Measurements from ENCODE around the gene GREB1.

Gene GREB1

GRCh38 chr2:11521775-11522174 lies 12.1 kb upstream of the GREB1 start:
- Histone ChIP-seq H3K4me3 (ENCODE audit: low read depth, low read length, poor library complexity, severe bottlenecking) (no peak overlapping the region), H3K9me2 (ENCODE audit: low read depth, low read length) (no peaks in the 10 kb centered on the region), H3K36me3 (ENCODE audit: insufficient read depth, low read length) (no peaks in the 10 kb centered on the region), H3K9ac (ENCODE audit: low read length) (no peak overlapping the region), H3F3A (ENCODE audit: insufficient read depth, low read length) (no peaks in the 10 kb centered on the region), H3K4me1 (ENCODE audit: insufficient read depth, low read length, severe bottlenecking) (no peaks in the 10 kb centered on the region), H3K4me2 (ENCODE audit: low read length) (no peak overlapping the region), H3K79me2 (ENCODE audit: insufficient read depth, low read length) (no peaks in the 10 kb centered on the region), H3K9me3 (ENCODE audit: low read length) (no peaks in the 10 kb centered on the region), H3K27ac (ENCODE audit: low read depth, low read length, poor library complexity, severe bottlenecking) (no peak overlapping the region), H2AFZ (ENCODE audit: low read length) (no peak overlapping the region), H4K20me1 (ENCODE audit: insufficient read depth, low read length) (no peaks in the 10 kb centered on the region), H3K27me3 (ENCODE audit: insufficient read depth, low read length) (no peaks in the 10 kb centered on the region)
- no peak for TF ChIP-seq EZH2 (IDR thresholded peaks at IDR 0.05; ENCODE audit: borderline replicate concordance, low read length)
- no peak for TF ChIP-seq CTCF (IDR thresholded peaks at IDR 0.05; ENCODE audit: low read length)

GRCh38 chr2:11524470-11524869 lies 9.4 kb upstream of the GREB1 start:
- no peaks in the 10 kb centered on the region for H4K20me1 ChIP-seq (ENCODE audit: insufficient read depth, low read length)
- no peak overlapping the region for H3K27ac ChIP-seq (ENCODE audit: low read depth, low read length, poor library complexity, severe bottlenecking)
- H3K4me2 ChIP-seq (ENCODE audit: low read length): no peak overlapping the region
- no peaks in the 10 kb centered on the region for H3K79me2 ChIP-seq (ENCODE audit: insufficient read depth, low read length)
- H3K9me3 ChIP-seq (ENCODE audit: low read length): no peaks in the 10 kb centered on the region
- H3K27me3 ChIP-seq (ENCODE audit: insufficient read depth, low read length): no peaks in the 10 kb centered on the region
- no peaks in the 10 kb centered on the region for H3K4me1 ChIP-seq (ENCODE audit: insufficient read depth, low read length, severe bottlenecking)
- H3F3A ChIP-seq (ENCODE audit: insufficient read depth, low read length): no peaks in the 10 kb centered on the region
- no peaks in the 10 kb centered on the region for H3K9me2 ChIP-seq (ENCODE audit: low read depth, low read length)
- TF ChIP-seq CTCF (IDR thresholded peaks at IDR 0.05; ENCODE audit: low read length) (no peak), EZH2 (IDR thresholded peaks at IDR 0.05; ENCODE audit: borderline replicate concordance, low read length) (no peak)
- no peak overlapping the region for H3K9ac ChIP-seq (ENCODE audit: low read length)
- no peak overlapping the region for H2AFZ ChIP-seq (ENCODE audit: low read length)
- no peaks in the 10 kb centered on the region for H3K36me3 ChIP-seq (ENCODE audit: insufficient read depth, low read length)
- H3K4me3 ChIP-seq (ENCODE audit: low read depth, low read length, poor library complexity, severe bottlenecking): no peak overlapping the region

- H3K9me2 ChIP-seq (ENCODE audit: low read depth, low read length): no peaks in the 10 kb centered on the region
- no peak overlapping the region for H3K4me3 ChIP-seq (ENCODE audit: low read depth, low read length, poor library complexity, severe bottlenecking)
- no peaks in the 10 kb centered on the region for H3K79me2 ChIP-seq (ENCODE audit: insufficient read depth, low read length)
- no peaks in the 10 kb centered on the region for H3K27me3 ChIP-seq (ENCODE audit: insufficient read depth, low read length)
- H4K20me1 ChIP-seq (ENCODE audit: insufficient read depth, low read length): no peaks in the 10 kb centered on the region
- H3K9me3 ChIP-seq (ENCODE audit: low read length): no peaks in the 10 kb centered on the region
- no peak overlapping the region for H3K27ac ChIP-seq (ENCODE audit: low read depth, low read length, poor library complexity, severe bottlenecking)
- no peak overlapping the region for H3K9ac ChIP-seq (ENCODE audit: low read length)
- H3F3A ChIP-seq (ENCODE audit: insufficient read depth, low read length): no peaks in the 10 kb centered on the region
- no peaks in the 10 kb centered on the region for H3K36me3 ChIP-seq (ENCODE audit: insufficient read depth, low read length)
- no peak overlapping the region for H2AFZ ChIP-seq (ENCODE audit: low read length)
- no peaks in the 10 kb centered on the region for H3K4me1 ChIP-seq (ENCODE audit: insufficient read depth, low read length, severe bottlenecking)
- no peak overlapping the region for H3K4me2 ChIP-seq (ENCODE audit: low read length)
- TF ChIP-seq EZH2 (IDR thresholded peaks at IDR 0.05; ENCODE audit: borderline replicate concordance, low read length) (no peak), CTCF (IDR thresholded peaks at IDR 0.05; ENCODE audit: low read length) (no peak)
Measured at GRCh38 chr2:11525762-11526161, 8.1 kb upstream of the GREB1 start.
